NCI-H460 (cell line): ENCODE measurements around the gene SMIM45.

Experiments used
- DNase-seq: peaks from one replicate; pipeline ENCODE4 v3.0.0-alpha.2; 2016; ENCODE audit warnings: low read depth; ENCODE audit errors: extremely low read depth

Gene SMIM45

DNA sequence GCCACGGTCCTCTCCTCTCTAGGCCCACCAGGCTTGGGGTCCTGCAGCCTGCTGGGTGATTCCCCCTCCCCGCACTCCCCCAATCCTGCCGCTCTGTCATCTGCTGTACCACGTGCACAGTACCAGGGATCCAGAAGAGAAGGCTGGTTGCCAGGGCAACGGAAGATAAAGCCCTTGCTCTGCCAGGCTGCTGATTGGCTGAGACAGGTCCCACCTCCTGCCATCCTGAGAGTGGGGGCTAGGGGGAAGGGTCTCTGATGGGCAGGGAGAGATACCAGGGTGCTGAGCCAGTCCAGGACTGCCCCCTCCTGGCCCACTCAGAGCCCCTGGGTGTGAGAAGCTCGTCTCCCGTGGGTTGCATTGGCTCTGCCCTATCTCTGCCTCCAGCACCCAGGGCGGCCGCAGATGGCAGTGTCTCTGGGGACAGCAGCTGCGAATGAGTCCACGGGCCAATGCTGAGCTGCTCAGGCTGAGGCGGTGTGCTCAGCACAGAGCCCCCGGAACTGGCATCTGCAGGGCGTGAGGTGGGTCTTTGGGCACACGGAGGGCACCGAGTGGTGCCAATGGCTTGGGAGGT lies at the start of gene SMIM45:
TSS of gene SMIM45 (plus strand) at position 253 of the 577 bp plus-strand sequence.
- no peak for DNase-seq

- DNase-seq: no peak
Measured at GRCh38 chr22:41902932-41903421, 49.0 kb upstream of the SMIM45 start.

DNA sequence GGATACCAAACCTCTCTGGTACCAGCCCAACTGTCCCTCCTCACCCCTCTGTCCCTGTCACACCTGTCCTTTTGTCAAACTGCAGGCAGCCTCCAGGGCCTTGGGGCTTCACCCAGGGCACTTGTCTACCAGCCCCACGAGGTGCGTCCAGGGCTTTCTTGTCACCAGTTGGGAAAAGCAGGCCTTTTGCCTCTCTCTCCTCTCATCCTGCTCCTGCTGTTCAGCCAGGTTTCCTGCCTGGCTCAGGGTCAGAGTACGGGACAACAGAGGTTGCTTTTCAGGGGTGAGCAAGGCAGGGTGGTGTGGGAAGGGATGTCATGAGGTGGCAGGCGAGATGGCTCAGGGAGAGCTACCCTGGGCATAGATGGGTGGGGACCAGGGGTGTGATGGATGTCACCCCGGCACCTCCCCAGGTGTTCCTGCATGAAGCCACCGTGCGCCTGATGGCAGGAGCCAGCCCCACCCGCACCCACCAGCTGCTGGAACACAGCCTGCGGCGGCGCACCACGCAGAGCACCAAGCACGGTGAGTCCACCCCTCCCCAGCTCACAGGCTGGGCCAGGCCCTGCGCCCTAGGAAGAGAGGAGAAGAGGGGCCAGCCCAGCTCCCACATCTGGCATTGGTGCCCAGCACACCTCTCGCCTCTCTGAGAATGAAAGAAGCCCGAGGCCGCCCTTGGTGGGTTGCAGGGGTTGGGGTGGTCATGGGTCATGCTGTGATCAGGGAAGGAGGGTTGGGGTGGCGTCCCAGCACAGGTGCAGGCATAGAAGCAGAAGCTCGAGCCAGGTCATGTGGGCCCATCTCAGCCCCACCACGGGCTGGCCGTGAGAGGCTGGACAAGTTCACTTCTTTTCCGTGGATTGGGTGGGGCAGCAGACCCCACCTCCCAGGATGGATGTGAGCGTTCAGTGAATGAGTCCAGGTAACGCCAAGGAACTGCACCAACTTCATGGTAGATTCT lies 47.2 kb upstream of the SMIM45 start:
- no peak for DNase-seq

GRCh38 chr22:41905411-41906202 lies 46.3 kb upstream of the SMIM45 start:
- no peak for DNase-seq

- DNase-seq: no peak
Measured at GRCh38 chr22:41906822-41907221, 45.1 kb upstream of the SMIM45 start.

GRCh38 chr22:41907436-41908401 lies 44.2 kb upstream of the SMIM45 start:
- DNase-seq: no peak

DNA sequence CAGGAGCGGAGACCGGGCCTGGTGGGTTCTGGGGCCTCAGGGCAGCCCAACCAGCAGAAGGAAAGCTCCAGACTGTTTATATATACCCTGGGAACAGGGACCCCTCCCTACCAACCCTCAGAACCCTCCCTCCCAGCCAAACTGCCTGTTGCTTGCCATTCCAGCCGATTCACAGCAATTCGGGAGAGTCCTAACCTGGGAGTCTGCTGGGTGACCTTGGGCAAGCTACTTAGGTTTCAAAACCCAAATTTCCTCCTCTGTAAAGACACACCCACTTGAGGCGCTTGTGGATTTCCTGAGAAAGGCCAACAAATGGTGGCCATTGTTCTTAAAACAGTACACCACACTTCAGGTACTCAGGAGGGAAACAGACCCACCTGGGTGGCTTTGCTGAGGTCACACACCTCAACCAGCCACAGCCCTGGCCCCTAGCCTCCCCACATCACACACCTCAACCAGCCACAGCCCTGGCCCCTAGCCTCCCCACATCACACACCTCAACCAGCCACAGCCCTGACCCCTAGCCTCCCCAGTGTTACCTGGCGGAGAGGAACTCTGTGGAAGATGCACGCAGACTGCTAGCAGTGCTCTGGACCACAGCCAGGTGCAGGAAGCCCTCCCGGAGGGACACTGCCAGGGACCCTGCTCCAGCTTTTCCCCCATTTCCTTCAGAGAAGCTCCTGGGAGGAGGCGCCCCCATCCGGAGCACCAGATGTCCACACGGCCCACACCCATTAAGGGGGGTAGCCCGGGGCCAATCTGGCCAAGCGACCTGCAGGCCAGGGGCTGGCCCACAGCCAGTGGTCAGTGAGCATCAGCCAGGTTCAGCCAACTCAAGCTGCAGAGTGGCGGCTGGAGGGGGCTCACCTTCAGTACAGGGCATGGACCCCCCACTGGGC lies 43.3 kb upstream of the SMIM45 start:
- no peak for DNase-seq

DNA sequence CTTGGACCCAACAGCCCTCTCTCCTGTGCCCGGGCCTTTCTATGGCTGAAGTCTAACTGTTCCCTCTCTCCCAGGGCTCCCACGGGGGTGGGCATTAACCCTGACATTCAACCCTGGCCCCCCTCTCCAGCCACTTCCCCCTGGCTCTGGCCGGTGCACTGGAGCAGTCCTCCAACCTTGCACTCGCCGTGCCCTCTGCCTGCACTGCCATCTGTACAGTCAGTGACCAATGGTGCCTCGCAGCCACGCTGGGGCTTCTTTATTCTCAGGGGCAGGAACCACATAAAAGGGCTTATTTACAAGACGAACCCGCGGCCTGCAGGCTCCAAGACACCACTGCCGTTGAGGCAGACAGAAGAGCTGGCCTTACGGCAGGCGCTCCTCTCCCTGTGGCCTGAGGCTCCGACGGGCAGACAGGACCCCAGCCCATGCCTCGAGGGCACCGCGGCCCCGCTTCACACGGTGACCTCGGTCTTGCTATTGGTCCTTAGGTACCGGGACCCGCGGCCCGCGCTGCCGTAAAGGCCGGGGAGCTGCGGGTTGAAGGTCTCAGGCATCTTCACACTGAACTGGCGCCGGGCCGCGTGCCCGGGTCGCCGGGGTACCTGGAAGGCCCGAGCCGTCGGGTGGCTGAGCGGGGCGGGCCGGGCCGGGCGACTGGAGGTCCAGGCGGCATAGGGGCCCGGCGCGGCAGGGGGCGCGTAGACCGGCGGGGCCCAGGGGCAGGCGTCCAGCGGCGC lies 42.5 kb upstream of the SMIM45 start:
- DNase-seq: no peak

- no peak for DNase-seq
Measured at GRCh38 chr22:41910050-41911000, 41.6 kb upstream of the SMIM45 start.

DNA sequence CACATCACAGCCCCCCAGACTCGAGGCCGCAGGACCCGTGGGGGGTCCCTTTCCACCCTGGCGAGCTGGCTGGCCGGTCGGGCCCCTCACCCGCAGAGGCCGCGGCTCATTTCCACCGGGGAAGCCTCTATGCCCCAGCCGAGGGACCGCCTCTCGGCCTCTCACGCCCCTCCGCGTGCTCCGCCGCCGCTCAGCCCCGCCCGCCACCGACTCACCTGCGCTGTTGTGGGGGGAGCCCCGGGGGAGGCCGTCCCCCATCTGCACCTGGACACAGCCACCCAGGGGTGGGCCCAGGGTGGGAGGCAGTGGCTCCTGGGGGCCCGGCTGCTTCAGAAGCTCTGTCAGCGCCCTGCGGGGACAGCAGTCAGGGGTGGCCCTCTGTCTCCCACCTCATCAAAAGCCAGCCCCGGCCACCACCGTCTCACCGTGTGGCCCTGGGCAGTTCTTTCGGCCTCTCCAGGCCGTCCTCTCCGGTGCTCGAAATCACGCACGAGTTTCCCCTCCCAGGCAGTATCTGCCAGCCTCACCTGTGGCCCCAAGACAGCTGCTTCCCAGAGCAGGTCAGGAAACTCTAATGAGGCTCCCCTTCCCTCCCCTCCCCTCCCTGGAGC lies 40.8 kb upstream of the SMIM45 start:
- DNase-seq: no peak

DNA sequence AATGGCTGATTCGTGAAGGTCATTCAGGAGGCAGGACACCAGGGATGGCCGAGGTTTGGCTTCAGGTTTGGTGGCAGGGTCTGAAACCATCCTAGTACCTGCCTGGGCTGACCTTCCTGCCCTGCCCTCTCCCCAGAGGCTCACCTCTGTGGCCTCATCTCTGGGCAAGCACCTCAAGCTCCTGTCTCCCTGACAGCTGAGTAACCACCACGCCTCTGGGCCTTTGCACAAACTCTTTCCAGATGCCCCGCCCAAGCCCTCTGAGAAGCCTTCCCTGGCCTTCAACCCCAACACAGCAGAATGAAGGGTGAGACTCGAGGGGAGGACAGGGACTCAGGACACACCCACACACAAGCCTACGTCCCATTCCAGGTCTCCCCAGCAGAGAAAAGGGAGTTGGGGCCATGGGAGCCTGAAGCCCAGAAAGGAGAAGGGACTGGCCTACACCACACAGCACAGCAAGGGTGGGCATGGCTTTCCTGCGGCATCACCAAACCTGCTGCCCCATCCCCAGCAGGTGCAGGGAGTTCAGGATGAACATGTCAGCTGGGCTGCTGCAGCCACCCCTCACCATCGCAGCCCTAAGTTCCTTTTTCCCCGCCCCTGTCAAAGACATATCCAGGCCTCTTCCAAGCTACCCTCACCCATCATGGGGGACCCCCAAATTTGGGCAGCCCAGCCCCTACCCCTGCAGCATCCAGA lies 39.5 kb upstream of the SMIM45 start:
- DNase-seq: no peak

DNA sequence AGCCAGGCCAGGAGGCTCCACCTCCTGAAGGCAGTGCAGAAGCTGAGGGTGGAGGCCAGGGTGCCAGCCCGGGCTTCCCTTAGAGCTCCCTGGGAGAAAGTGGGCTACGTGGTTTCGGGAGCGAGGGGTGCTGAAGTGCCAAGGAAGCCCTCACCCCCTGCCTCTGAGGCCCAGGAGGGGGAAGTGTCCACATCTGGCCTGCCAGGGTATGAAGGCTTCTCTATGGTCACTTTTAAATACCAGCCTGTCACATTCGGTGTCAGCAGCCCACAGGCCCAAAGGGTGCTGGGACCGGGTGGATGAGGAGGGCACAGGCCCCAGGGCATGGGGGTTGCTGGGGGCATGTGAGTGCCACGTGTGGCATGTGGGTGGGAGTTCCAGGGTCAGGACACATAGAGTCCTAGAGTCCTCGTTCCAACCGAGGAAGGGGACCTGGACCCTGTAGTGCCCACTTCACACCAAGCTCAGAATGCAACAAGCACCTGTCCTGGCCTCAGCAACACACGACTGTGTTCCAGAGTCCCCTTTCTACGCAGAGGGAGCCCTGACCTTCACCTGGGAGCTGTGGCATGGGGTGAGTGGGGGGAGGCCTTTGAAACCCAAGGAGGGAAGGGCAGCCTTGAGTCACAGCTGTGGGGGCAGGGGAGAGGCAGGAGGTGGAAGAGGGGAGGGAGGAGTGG lies 38.8 kb upstream of the SMIM45 start:
- no peak for DNase-seq

GRCh38 chr22:41913842-41914534 lies 38.0 kb upstream of the SMIM45 start:
- no peak for DNase-seq

GRCh38 chr22:41914611-41915034 lies 37.3 kb upstream of the SMIM45 start:
- DNase-seq: no peak
